GM18526 (cell line): ENCODE results near the gene EIF3I.

Source experiments
- POLR2A ChIP-seq: IDR thresholded peaks from 3 replicates; pipeline ENCODE4 v1.6.1; 2011; ENCODE audit not compliant: insufficient read length; ENCODE audit errors: extremely low read depth

EIF3I gene

GRCh38 chr1:32215629-32216480 is 6.4 kb upstream of the EIF3I start:
- TF ChIP-seq POLR2A = no peak

GRCh38 chr1:32216566-32216965 is 5.6 kb upstream of the EIF3I start:
- TF ChIP-seq POLR2A = no peak

GRCh38 chr1:32219022-32219421 is 3.2 kb upstream of the EIF3I start:
- no peak for TF ChIP-seq POLR2A

GRCh38 chr1:32220746-32221580 is 1.2 kb upstream of the EIF3I start:
- no peak for TF ChIP-seq POLR2A

- TF ChIP-seq POLR2A = no peak
Measured at GRCh38 chr1:32221581-32221979, 627 bp upstream of the EIF3I start.

- no peak for TF ChIP-seq POLR2A
Measured at GRCh38 chr1:32223683-32224082, 1.5 kb downstream of the EIF3I start.

- TF ChIP-seq POLR2A = no peak
Measured at GRCh38 chr1:32224285-32224684, 2.1 kb downstream of the EIF3I start.

GRCh38 chr1:32228771-32229170 is 6.6 kb downstream of the EIF3I start:
- no peak for TF ChIP-seq POLR2A

- TF ChIP-seq POLR2A = no peak
Measured at GRCh38 chr1:32231843-32232432, 9.7 kb downstream of the EIF3I start.

- TF ChIP-seq POLR2A = no peak
Measured at GRCh38 chr1:32232558-32233304, 10.5 kb downstream of the EIF3I start.

- TF ChIP-seq POLR2A = no peak
Measured at GRCh38 chr1:32234792-32235191, 12.6 kb downstream of the EIF3I start.

GRCh38 chr1:32239337-32239736 is 17.1 kb downstream of the EIF3I start:
- TF ChIP-seq POLR2A = no peak

GRCh38 chr1:32239790-32240139 is 17.6 kb downstream of the EIF3I start:
- no peak for TF ChIP-seq POLR2A

GRCh38 chr1:32240140-32240951 is 18.1 kb downstream of the EIF3I start:
- peak; percentile 45 for TF ChIP-seq POLR2A

GRCh38 chr1:32241001-32241763 is 19.0 kb downstream of the EIF3I start:
- TF ChIP-seq POLR2A = peak; percentile 37
